Fibroblast of gingiva (primary cell): ENCODE measurements around the gene VSIG10L.

ENCODE experiments used
- DNase-seq: peaks from one replicate; pipeline ENCODE4 v3.0.0-alpha.2; 2011; ENCODE audit warnings: low read depth

Gene VSIG10L

DNA sequence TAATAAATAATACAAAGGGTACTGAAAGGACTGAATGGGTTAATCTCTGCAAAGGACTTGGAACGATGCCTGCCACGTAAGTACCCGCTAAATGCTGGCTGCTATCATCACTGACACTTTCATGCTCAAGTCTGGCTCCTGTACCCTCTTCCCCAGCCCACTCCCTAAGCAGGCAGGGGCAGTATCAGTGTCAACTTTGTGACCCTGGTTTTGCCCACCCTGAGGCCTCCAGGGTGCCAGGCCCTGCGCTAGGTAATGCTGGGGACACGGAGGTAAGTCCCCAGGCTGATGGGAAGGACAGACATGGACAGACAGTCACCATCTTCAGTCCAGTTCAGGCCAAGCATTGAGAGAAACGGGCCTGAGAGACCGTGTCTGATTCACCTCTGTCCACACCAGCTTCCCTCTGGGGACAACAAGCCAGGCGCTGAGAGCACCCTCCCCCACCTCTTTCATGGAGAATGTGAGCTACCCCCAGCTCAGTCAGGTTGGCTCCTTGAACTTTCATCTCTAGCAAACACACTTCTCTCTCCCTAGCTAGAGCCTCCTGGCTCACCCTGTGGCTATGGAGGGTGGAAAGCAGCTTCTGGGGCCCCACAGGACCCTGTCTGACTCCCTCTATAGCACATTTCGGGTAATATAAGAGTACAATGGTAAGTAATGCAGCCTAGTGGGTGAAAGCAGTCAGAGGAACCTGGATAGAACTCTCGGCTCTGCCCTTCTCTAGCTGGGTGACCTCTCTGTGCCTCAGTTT is 23.4 kb upstream of the VSIG10L start:
- peak; percentile 58 for DNase-seq

DNA sequence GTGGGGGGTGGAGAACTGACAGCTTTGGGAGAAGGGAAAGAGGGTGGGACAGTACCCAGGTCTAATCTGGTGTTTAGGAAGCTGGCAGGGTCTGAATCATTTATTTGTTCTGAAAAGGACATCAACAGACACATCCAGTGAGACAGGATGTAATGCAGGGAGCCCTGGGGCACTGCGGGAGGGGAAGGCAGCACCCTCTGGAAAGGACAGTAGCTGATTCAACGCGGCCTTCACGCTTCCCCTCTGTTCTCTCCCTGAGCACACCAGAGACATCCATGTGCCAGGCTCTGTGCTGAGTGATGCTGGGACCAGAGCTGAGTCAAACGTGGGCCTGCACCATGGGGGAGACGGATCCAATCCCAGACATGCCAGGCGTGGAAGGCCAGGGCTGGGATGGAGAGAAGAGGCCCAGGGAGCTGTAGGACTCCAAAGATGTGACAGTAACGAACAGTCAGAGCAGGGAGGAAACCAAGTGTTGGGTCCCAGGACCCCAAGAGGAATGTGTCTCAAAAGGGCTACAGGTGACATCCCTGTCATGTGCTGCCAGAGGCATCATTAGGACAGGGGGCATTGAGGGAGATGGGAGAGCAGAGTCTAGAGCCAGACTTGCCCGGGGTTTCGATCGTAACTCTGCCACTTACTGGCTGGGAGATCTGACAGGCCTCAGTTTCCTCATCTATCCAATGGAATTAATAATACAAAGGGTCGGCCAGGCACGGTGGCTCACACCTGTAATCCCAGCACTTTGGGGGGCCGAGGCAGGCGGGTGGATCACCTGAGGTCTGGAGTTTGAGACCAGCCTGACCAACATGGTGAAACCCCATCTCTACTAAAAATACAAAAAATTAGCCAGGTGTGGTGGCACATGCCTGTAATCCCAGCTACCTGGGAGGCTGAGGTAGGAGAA is 22.5 kb upstream of the VSIG10L start:
- DNase-seq = no peak

- no peak for DNase-seq
These were observed 19.3 kb upstream of the VSIG10L start for GRCh38 chr19:51361239-51361638.

- peak; percentile 83 for DNase-seq
These were observed 17.4 kb upstream of the VSIG10L start for GRCh38 chr19:51359294-51359693.

- DNase-seq = peak; percentile 12
These were observed 16.0 kb upstream of the VSIG10L start for GRCh38 chr19:51357952-51358351.

DNA sequence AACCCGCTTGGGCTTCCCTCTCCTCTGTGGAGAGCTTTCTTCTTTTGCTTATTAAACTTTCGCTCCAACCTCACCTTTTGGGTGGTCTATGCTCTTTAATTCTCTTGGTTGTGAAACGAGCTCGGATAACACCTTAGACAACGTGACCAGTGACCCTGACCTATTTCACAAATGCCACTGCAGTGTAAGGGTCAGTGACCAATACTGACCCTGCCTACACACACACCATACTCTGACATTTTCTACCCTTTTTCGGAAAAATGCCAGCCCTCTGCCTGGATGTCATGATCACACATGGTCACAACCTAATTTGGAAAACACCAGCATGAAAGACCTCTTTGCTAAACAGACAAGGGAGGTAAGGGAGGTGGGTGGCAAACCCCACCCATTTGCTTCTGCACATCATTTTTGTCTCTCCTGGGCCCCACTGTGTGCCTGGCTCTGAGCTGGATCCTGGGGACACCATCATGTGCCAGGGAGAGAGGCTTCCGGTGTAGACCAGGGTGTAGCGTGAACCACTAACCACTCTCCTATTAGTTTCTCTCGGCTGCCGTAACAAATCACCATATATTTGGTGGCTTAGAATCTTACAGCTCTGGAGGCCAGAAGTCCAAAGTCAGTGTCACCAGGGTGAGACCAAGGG is 14.3 kb upstream of the VSIG10L start:
- DNase-seq = no peak

DNA sequence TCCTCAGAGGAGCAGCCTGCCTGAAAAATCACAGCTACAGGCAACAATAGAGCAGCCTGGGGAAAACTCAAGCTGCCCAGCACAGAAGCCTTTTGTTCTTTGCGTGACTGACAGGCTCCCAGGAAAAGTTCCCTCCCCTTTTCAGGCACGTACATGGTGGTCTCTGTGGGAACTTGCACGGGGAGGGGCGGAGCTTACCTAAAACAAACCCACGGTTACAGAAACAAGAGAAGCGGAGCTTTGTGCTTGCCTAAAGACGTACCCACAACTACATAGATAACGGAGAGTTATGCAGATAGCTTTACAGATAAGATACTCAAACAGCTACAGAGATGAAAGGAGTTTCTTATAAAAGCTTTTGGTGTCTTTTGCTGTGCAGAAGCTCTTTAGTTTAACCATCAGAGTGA is 12.8 kb upstream of the VSIG10L start:
- DNase-seq = no peak

- DNase-seq = no peak
These were observed 12.3 kb upstream of the VSIG10L start for GRCh38 chr19:51354103-51354741.

- no peak for DNase-seq
These were observed 10.9 kb upstream of the VSIG10L start for GRCh38 chr19:51352783-51353360.

- DNase-seq = no peak
These were observed 9.5 kb upstream of the VSIG10L start for GRCh38 chr19:51351266-51351990.

- DNase-seq = no peak
These were observed 5.4 kb upstream of the VSIG10L start for GRCh38 chr19:51347209-51347928.

DNA sequence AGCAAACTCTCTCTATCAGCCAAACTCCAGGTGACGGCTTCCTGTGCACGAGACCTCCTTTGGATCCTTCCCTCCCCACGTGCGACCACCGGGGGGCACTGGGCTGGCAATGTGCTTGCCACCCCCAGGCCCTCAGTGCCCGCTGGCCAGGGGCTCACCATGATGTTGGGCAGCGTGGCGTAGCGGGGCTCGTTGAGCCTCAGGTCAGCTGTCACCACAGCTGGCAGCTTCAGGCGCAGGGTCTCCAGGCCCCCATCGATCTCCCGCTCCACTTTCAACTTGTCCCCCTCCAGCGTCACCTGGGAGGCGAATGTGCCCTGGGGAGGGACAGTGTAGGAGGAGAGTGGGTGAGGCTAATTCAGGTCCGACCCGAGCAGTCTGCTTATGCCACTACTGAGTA is 4.8 kb upstream of the VSIG10L start:
- DNase-seq = no peak

DNA sequence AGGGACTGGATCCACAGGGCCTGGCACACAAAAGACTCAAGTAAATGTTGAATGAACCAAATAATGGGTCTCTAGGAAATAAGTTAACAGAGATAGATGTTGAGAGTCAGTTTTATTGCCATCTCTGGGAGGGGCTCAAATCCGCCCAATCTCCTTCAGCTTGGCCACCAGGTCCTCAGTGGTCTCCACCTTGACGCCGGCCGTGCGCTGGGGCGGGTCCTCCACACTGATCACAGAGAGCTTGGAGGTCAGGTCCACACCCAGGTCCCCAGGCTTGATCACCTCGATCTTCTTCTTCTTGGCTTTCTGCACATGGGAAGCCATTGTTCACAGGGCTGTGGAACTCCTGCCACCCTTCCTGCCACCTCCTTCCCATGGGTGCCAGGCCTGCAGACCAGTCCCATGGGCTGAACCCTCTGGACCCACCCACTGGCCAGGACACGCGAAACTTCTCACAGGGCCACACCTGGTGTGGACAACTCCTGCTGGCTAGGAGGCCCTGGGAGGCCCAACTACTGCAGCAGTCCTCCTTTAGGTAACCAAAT is 3.2 kb upstream of the VSIG10L start:
- no peak for DNase-seq

- no peak for DNase-seq
These were observed 961 bp upstream of the VSIG10L start for GRCh38 chr19:51342631-51343569.

- no peak for DNase-seq
These were observed 873 bp downstream of the VSIG10L start for GRCh38 chr19:51341066-51341465.

- DNase-seq = peak; percentile 98
These were observed 2.0 kb downstream of the VSIG10L start for GRCh38 chr19:51339687-51340656.

GRCh38 chr19:51339313-51339686 is 2.6 kb downstream of the VSIG10L start:
- DNase-seq = no peak
